ENCODE measurements around the gene CADPS. TPM values are rescaled to one million over a fixed set of nuclear protein-coding genes. Genes with fewer than 3 reads are reported as not detected.

The CADPS gene
- total RNA-seq, 1 donor from 2014 or later = 265 TPM

- peaks cover 2% of the 10 kb centered on the region for H3K27me3 Mint-ChIP-seq (ENCODE audit: unreplicated experiment)
- no peak for DNase-seq
- peak overlapping the region; percentile 19 for H3K27ac Mint-ChIP-seq (ENCODE audit: unreplicated experiment)
- peak overlapping the region; percentile 22 for H3K4me3 Mint-ChIP-seq (ENCODE audit: unreplicated experiment)
- H3K36me3 Mint-ChIP-seq (ENCODE audit: unreplicated experiment) = peaks cover 6% of the 10 kb centered on the region
- peaks cover 20% of the 10 kb centered on the region for H3K4me1 Mint-ChIP-seq (ENCODE audit: low read depth, unreplicated experiment)
- no peaks in the 10 kb centered on the region for H3K9me3 Mint-ChIP-seq (ENCODE audit: unreplicated experiment)
- no peak for TF ChIP-seq CTCF (IDR thresholded peaks at IDR 0.05; ENCODE audit: partially characterized antibody, unreplicated experiment)
Measured at GRCh38 chr3:62405566-62405965, 469.6 kb downstream of the CADPS start.

- Mint-ChIP-seq H3K9me3 (ENCODE audit: unreplicated experiment) (no peaks in the 10 kb centered on the region), H3K27ac (ENCODE audit: unreplicated experiment) (no peak overlapping the region), H3K4me3 (ENCODE audit: unreplicated experiment) (no peak overlapping the region), H3K36me3 (ENCODE audit: unreplicated experiment) (peaks cover 6% of the 10 kb centered on the region), H3K4me1 (ENCODE audit: low read depth, unreplicated experiment) (peaks cover 20% of the 10 kb centered on the region), H3K27me3 (ENCODE audit: unreplicated experiment) (peaks cover 2% of the 10 kb centered on the region)
- no peak for DNase-seq
- TF ChIP-seq CTCF (IDR thresholded peaks at IDR 0.05; ENCODE audit: partially characterized antibody, unreplicated experiment) = no peak
Measured at GRCh38 chr3:62405135-62405534, 470.1 kb downstream of the CADPS start.

- no peaks in the 10 kb centered on the region for H3K9me3 Mint-ChIP-seq (ENCODE audit: unreplicated experiment)
- peaks cover 2% of the 10 kb centered on the region for H3K27me3 Mint-ChIP-seq (ENCODE audit: unreplicated experiment)
- DNase-seq = no peak
- TF ChIP-seq CTCF (IDR thresholded peaks at IDR 0.05; ENCODE audit: partially characterized antibody, unreplicated experiment) = no peak
- peaks cover 20% of the 10 kb centered on the region for H3K4me1 Mint-ChIP-seq (ENCODE audit: low read depth, unreplicated experiment)
- H3K27ac Mint-ChIP-seq (ENCODE audit: unreplicated experiment) = no peak overlapping the region
- H3K36me3 Mint-ChIP-seq (ENCODE audit: unreplicated experiment) = no peaks in the 10 kb centered on the region
- no peak overlapping the region for H3K4me3 Mint-ChIP-seq (ENCODE audit: unreplicated experiment)
Measured at GRCh38 chr3:62404321-62404720, 470.9 kb downstream of the CADPS start.

GRCh38 chr3:62403765-62404164 is 471.5 kb downstream of the CADPS start:
- H3K36me3 Mint-ChIP-seq (ENCODE audit: unreplicated experiment) = no peaks in the 10 kb centered on the region
- TF ChIP-seq CTCF (IDR thresholded peaks at IDR 0.05; ENCODE audit: partially characterized antibody, unreplicated experiment) = no peak
- H3K4me3 Mint-ChIP-seq (ENCODE audit: unreplicated experiment) = no peak overlapping the region
- no peak overlapping the region for H3K27ac Mint-ChIP-seq (ENCODE audit: unreplicated experiment)
- peaks cover 2% of the 10 kb centered on the region for H3K27me3 Mint-ChIP-seq (ENCODE audit: unreplicated experiment)
- no peak for DNase-seq
- peaks cover 20% of the 10 kb centered on the region for H3K4me1 Mint-ChIP-seq (ENCODE audit: low read depth, unreplicated experiment)
- H3K9me3 Mint-ChIP-seq (ENCODE audit: unreplicated experiment) = no peaks in the 10 kb centered on the region

- no peak overlapping the region for H3K27ac Mint-ChIP-seq (ENCODE audit: unreplicated experiment)
- H3K27me3 Mint-ChIP-seq (ENCODE audit: unreplicated experiment) = no peaks in the 10 kb centered on the region
Measured at GRCh38 chr3:62392626-62393292, 482.5 kb downstream of the CADPS start.

More at GRCh38 chr3:62392626-62393292, 482.5 kb downstream of the CADPS start:
- Mint-ChIP-seq H3K36me3 (ENCODE audit: unreplicated experiment) (no peaks in the 10 kb centered on the region), H3K9me3 (ENCODE audit: unreplicated experiment) (no peaks in the 10 kb centered on the region), H3K4me1 (ENCODE audit: low read depth, unreplicated experiment) (no peaks in the 10 kb centered on the region), H3K4me3 (ENCODE audit: unreplicated experiment) (no peak overlapping the region)
- TF ChIP-seq CTCF (IDR thresholded peaks at IDR 0.05; ENCODE audit: partially characterized antibody, unreplicated experiment) = no peak
- DNase-seq = no peak

All from glutamatergic neuron (in vitro differentiated cells).